Breast epithelium (tissue), 3 donors: ENCODE data around the gene PIK3R1.

Experiments used
- POLR2A ChIP-seq: fragments of 450-650 bp; IDR thresholded peaks from one replicate; pipeline ENCODE4 v1.6.1; 2016; ENCODE audit warnings: antibody characterized with exemption, mild to moderate bottlenecking, moderate library complexity
- POLR2AphosphoS5 ChIP-seq, 3 donors: sonication (generic); formaldehyde crosslinking; IDR thresholded peaks; one replicate each; pipeline ENCODE4 v1.6.1; 2017; ENCODE audit warnings: antibody characterized with exemption in 3 of 3

DNA sequence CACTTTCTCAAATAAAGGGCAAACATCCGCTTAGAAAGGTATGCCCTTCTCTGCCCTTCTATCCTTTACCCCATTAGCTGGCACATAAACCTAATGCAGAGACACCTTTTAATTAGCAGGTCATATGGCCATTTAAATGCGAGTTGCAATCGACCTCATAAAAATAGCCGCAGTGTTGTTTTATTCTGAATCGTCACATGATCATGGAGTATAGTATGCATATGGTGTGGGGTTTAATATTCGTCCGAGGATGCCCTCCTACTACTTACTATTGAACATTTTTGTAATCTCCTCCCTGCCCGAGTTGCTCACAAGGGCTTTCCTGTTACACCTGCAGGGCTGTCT is 72.0 kb downstream of the PIK3R1 start:
- TF ChIP-seq POLR2AphosphoS5 (IDR thresholded peaks at IDR 0.05) (no peak), POLR2A (no peak)
